SK-N-SH (cell line): ENCODE measurements around the gene PRX. TPM values are rescaled to one million over a fixed set of nuclear protein-coding genes. Genes with fewer than 3 reads are reported as not detected.

Source experiments
- CTCF ChIA-PET: fragments of 300-600, 350-600 bp; formaldehyde crosslinking; extraction: SDS; loops from one replicate; lab custom pipeline; 2021; lab: Yijun Ruan, JAX
- POLR2A ChIA-PET: fragments of 350-600 bp; sonication (Branson Sonifier 250); formaldehyde crosslinking; extraction: SDS; loops from one replicate; lab custom pipeline; 2020; ENCODE audit warnings: antibody characterized with exemption, inconsistent platforms; lab: Yijun Ruan, JAX
- DNase-seq: peaks from one replicate; pipeline ENCODE4 v3.0.0; 2012
- H2AFZ ChIP-seq: fragments of 200-600 bp; sonication (generic); 2 replicates; pipeline ENCODE4 v1.8.1; 2016; ENCODE audit warnings: antibody characterized with exemption, mild to moderate bottlenecking, low read depth
- H3F3A ChIP-seq: fragments of 200-600 bp; sonication (generic); replicated peaks from 2 replicates; pipeline ENCODE3; 2016; ENCODE audit warnings: antibody characterized with exemption, mild to moderate bottlenecking; ENCODE audit not compliant: insufficient read depth
- H3K27ac ChIP-seq, 2 experiments: fragments of 200-500 bp in 1 of 2; fragments of 200-600 bp in 1 of 2; sonication (Bioruptor generic) in 1 of 2; sonication (generic), shearing (Covaris generic) in 1 of 2; 2 replicates each; pipeline versions ENCODE4 v1.5.1 to v1.6.1; 2014 to 2016; ENCODE audit warnings: low read depth in 2 of 2, inconsistent platforms in 1 of 2, low read length in 1 of 2, mild to moderate bottlenecking in 1 of 2, mixed read lengths in 1 of 2
- H3K27me3 ChIP-seq: fragments of 200-600 bp; sonication (generic), shearing (Covaris generic); 2 replicates; pipeline ENCODE4 v1.6.1; 2016; ENCODE audit warnings: mixed run types; ENCODE audit not compliant: insufficient read depth
- H3K36me3 ChIP-seq, 2 experiments: fragments of 200-500 bp in 1 of 2; fragments of 200-600 bp in 1 of 2; sonication (Bioruptor generic) in 1 of 2; sonication (generic) in 1 of 2; replicated peaks in 1 of 2; 2 replicates each; pipeline versions ENCODE3 to v1.5.1; 2014 to 2016; ENCODE audit warnings: low read length in 1 of 2, mild to moderate bottlenecking in 1 of 2; ENCODE audit not compliant: insufficient read depth in 2 of 2, control insufficient read depth in 1 of 2
- H3K4me1 ChIP-seq, 2 experiments: fragments of 200-500 bp in 1 of 2; fragments of 200-600 bp in 1 of 2; sonication (Bioruptor generic) in 1 of 2; sonication (generic), shearing (Covaris generic) in 1 of 2; 2 replicates each; pipeline versions ENCODE4 v1.5.1 to v1.6.1; 2014 to 2016; ENCODE audit warnings: low read depth in 1 of 2, low read length in 1 of 2, mixed run types in 1 of 2; ENCODE audit not compliant: insufficient read depth in 2 of 2, control insufficient read depth in 1 of 2
- H3K4me2 ChIP-seq: fragments of 200-600 bp; sonication (generic), shearing (Covaris generic); 2 replicates; pipeline ENCODE4 v1.6.1; 2017; ENCODE audit warnings: mixed run types
- H3K4me3 ChIP-seq, 2 experiments: fragments of 200-500 bp in 1 of 2; fragments of 200-600 bp in 1 of 2; sonication (Bioruptor generic) in 1 of 2; sonication (generic), shearing (Covaris generic) in 1 of 2; 2 replicates each; pipeline versions ENCODE4 v1.5.1 to v1.8.1; 2014 to 2016; ENCODE audit warnings: low read depth in 2 of 2, inconsistent platforms in 1 of 2, low read length in 1 of 2, mild to moderate bottlenecking in 1 of 2, mixed read lengths in 1 of 2, moderate library complexity in 1 of 2
- H3K79me2 ChIP-seq: fragments of 200-600 bp; sonication (generic); 2 replicates; pipeline ENCODE4 v1.8.1; 2017; ENCODE audit warnings: mild to moderate bottlenecking; ENCODE audit not compliant: insufficient read depth
- H3K9ac ChIP-seq: fragments of 200-600 bp; sonication (generic); 2 replicates; pipeline ENCODE4 v1.6.1; 2017; ENCODE audit warnings: mixed run types
- H3K9me2 ChIP-seq: fragments of 200-600 bp; sonication (generic); 2 replicates; pipeline ENCODE4 v1.6.1; 2017; ENCODE audit warnings: mixed run types
- H3K9me3 ChIP-seq: fragments of 200-600 bp; sonication (generic); 2 replicates; pipeline ENCODE4 v1.6.1; 2017; ENCODE audit warnings: mixed run types, mild to moderate bottlenecking, moderate library complexity
- H4K20me1 ChIP-seq: fragments of 200-600 bp; sonication (generic); 2 replicates; pipeline ENCODE4 v1.6.1; 2017; ENCODE audit warnings: mild to moderate bottlenecking, mixed run types; ENCODE audit not compliant: insufficient read depth
- CHD2 ChIP-seq: fragments of 150-350 bp; IDR thresholded peaks from 2 replicates; pipeline ENCODE4 v1.6.1; 2018; ENCODE audit warnings: low read length; ENCODE audit not compliant: partially characterized antibody
- EZH2phosphoT487 ChIP-seq: fragments of 200-600 bp; sonication (generic); IDR thresholded peaks from 2 replicates; pipeline ENCODE4 v1.6.1; 2017; ENCODE audit warnings: low read depth, mixed run types, mild to moderate bottlenecking, antibody characterized with exemption, moderate library complexity, borderline replicate concordance
- FOXJ3 ChIP-seq: sonication (generic); formaldehyde crosslinking; IDR thresholded peaks from 2 replicates; pipeline ENCODE4 v1.5.1; 2020; ENCODE audit warnings: mild to moderate bottlenecking, missing genetic modification reagents
- GABPA ChIP-seq: IDR thresholded peaks from 2 replicates; pipeline ENCODE4 v1.4.0; 2012; ENCODE audit warnings: low read depth, mild to moderate bottlenecking
- RAD21 ChIP-seq: IDR thresholded peaks from 2 replicates; pipeline ENCODE4 v1.6.1; 2012; ENCODE audit warnings: mild to moderate bottlenecking, low read length
- RCOR1 ChIP-seq: fragments of 150-350 bp; IDR thresholded peaks from 2 replicates; pipeline ENCODE4 v1.6.1; 2017; ENCODE audit warnings: antibody characterized with exemption, low read length
- RXRA ChIP-seq: IDR thresholded peaks from 2 replicates; pipeline ENCODE4 v1.4.0; 2012; ENCODE audit warnings: low read depth, mild to moderate bottlenecking, borderline replicate concordance
- TCF12 ChIP-seq: IDR thresholded peaks from 2 replicates; pipeline ENCODE4 v1.4.0; 2012
- TEAD4 ChIP-seq: IDR thresholded peaks from 2 replicates; pipeline ENCODE4 v1.4.0; 2012; ENCODE audit warnings: mild to moderate bottlenecking, borderline replicate concordance; ENCODE audit not compliant: insufficient read depth
- YY1 ChIP-seq: IDR thresholded peaks from 2 replicates; pipeline ENCODE4 v1.4.0; 2012; ENCODE audit warnings: low read depth, mild to moderate bottlenecking
- WGBS: methylation state at CpG from one replicate; pipeline ENCODE4 v1.1.6; 2017; ENCODE audit warnings: low lambda C conversion rate; 5-methylcytosine and 5-hydroxymethylcytosine counted together
- polyA plus RNA-seq, 3 experiments: library from polyadenylated mRNA; depleted of rRNA; stranded (reverse); fragments of >200 nt; gene quantifications; 2 replicates each; pipeline ENCODE4 v1.2.3, GENCODE V29; 2012
- TF ChIP-seq, protein P1 (sequence below): fragments of 200-600 bp; sonication (generic); IDR thresholded peaks from 2 replicates; pipeline ENCODE4 v1.6.1; 2017; ENCODE audit warnings: antibody characterized with exemption, mild to moderate bottlenecking, moderate library complexity
- TF ChIP-seq, protein P2 (sequence below): IDR thresholded peaks from 2 replicates; pipeline ENCODE4 v1.4.0; 2012; ENCODE audit warnings: low read depth
- TF ChIP-seq, protein P3 (sequence below): fragments of 150-350 bp; IDR thresholded peaks from 2 replicates; pipeline ENCODE4 v1.6.1; 2016; ENCODE audit warnings: mild to moderate bottlenecking, low read depth, low read length
- TF ChIP-seq, protein P4 (sequence below): IDR thresholded peaks from 2 replicates; pipeline ENCODE4; 2012
- TF ChIP-seq, protein P5 (sequence below): IDR thresholded peaks from 2 replicates; pipeline ENCODE4 v1.4.0; 2012; ENCODE audit warnings: low read depth, borderline replicate concordance

The PRX gene
- polyA plus RNA-seq, 1 of the 3 experiments (the other 2 are of a cell fraction): 2.2 TPM

DNA sequence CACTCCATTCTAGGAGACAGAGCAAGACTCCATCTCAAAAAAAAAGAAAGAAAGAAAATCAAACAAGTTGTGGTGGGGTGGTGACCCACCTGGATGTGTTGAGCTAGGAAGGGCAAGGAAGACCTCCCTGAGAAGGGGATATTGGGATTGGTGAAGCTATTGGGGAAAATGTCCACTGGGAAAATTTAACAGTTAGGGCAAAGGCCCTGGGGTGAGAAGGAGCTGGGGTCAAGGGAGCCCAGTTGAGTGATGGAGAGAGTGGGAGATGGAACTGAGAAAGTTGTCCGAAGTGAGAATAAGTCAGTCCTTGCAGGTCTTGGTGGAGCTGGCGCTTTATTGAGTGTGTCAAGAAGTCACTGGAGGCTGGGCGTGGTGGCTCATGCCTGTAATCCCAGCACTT is 25.1 kb upstream of the PRX start:
- ChIA-PET POLR2A (interaction anchor here (1.0 kb wide), 1 partner anchor 18 kb away, joined by 4 read pairs; no protein-coding TSS in a partner anchor), CTCF (interaction anchor here (0.7 kb wide), 1 partner anchor 163 kb away, joined by 3 read pairs; the partner anchor contains the start of gene LTBP4)
- H3K9me3 ChIP-seq: no peaks in the 10 kb centered on the region
- no peak overlapping the region for H3K9ac ChIP-seq
- no peak overlapping the region for H2AFZ ChIP-seq
- no peak overlapping the region for H3K4me3 ChIP-seq
- H3K27me3 ChIP-seq: no peaks in the 10 kb centered on the region
- TF ChIP-seq EZH2phosphoT487: no peak
- TF ChIP-seq RXRA: no peak
- TF ChIP-seq, protein P1, sequence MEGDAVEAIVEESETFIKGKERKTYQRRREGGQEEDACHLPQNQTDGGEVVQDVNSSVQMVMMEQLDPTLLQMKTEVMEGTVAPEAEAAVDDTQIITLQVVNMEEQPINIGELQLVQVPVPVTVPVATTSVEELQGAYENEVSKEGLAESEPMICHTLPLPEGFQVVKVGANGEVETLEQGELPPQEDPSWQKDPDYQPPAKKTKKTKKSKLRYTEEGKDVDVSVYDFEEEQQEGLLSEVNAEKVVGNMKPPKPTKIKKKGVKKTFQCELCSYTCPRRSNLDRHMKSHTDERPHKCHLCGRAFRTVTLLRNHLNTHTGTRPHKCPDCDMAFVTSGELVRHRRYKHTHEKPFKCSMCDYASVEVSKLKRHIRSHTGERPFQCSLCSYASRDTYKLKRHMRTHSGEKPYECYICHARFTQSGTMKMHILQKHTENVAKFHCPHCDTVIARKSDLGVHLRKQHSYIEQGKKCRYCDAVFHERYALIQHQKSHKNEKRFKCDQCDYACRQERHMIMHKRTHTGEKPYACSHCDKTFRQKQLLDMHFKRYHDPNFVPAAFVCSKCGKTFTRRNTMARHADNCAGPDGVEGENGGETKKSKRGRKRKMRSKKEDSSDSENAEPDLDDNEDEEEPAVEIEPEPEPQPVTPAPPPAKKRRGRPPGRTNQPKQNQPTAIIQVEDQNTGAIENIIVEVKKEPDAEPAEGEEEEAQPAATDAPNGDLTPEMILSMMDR: no peak
- TF ChIP-seq FOXJ3 (CRISPR knock-in tag): no peak
- TF ChIP-seq, protein P2, sequence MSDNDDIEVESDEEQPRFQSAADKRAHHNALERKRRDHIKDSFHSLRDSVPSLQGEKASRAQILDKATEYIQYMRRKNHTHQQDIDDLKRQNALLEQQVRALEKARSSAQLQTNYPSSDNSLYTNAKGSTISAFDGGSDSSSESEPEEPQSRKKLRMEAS: no peak
- TF ChIP-seq, all 33 proteins: peak for 0
- no peak for DNase-seq
- no peaks in the 10 kb centered on the region for H3K9me2 ChIP-seq
- peaks cover 8 to 9% of the 10 kb centered on the region in 2 experiments; a peak in 3 of 4 replicates for H3K4me1 ChIP-seq
- WGBS: 93% methylated on average over 3 of the region's 3 CpGs
- H3K79me2 ChIP-seq: peaks cover 35% of the 10 kb centered on the region
- peaks cover 32% of the 10 kb centered on the region for H4K20me1 ChIP-seq
- H3K27ac ChIP-seq: no peak overlapping the region
- peaks cover 21 to 26% of the 10 kb centered on the region in 2 experiments for H3K36me3 ChIP-seq
- H3F3A ChIP-seq: peaks cover 33% of the 10 kb centered on the region
- H3K4me2 ChIP-seq: no peak overlapping the region

DNA sequence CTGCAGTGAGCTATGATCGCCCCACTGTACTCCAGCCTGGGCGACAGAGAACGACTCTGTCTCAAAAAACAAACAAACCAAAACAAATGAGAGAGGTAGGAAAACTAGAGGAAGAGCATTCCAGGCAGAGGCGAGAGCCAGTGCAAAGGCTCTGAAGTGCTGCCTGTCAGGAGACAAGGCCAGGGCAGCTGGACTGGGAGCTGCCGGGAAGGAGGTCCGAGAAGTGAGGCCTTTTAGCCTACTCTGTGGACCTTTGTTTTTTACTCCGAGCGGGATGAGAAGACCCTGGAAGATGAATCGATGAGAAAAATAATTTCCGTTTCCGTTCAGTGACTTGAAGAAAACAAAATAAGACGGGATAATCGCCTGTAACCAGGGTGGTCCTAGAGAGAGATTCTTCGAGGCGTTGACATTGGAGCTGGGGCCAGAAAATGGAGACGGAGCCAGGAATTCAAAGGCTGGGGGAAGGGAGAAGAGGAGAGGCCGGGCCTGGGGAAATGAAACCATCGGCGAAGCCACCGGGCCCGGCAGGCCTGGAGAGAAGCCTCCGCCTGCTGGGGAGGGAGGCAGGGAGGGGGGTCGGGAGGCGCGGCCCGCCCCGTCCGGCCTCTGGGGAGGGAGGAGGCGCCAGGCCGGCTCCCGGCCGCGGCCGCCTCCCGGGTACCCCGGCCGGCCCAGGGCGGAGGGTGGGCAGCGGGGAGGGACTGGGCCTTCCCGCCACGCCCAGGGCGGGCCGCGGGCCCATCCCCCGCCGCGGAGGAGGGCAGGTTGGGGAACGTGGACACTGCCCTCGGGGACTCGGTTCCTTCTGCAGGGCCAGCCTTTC is 20.4 kb upstream of the PRX start:
- 8% methylated on average over 37 of the region's 50 CpGs for WGBS
- 0 out of 2 replicates have a peak, but pooled peaks cover 5% of the 10 kb centered on the region for H3K79me2 ChIP-seq
- H3K9ac ChIP-seq: peak overlapping the region; percentile 90
- DNase-seq: peak; percentile 95
- H3K4me1 ChIP-seq: peaks cover 5 to 11% of the 10 kb centered on the region in 2 experiments; a peak in 3 of 4 replicates
- POLR2A ChIA-PET: interaction anchor here (1.6 kb wide), 1 partner anchor 9 kb away, joined by 7 read pairs; no protein-coding TSS in a partner anchor
- H3K27me3 ChIP-seq: no peaks in the 10 kb centered on the region
- H3K4me3 ChIP-seq: peak overlapping the region; percentile 30 to 67
- no peaks in the 10 kb centered on the region for H3K9me3 ChIP-seq
- H3K4me2 ChIP-seq: peak overlapping the region; percentile 87
- CTCF ChIA-PET: interaction anchor here (0.9 to 1.8 kb wide), 6 partner anchors 9 to 201 kb away, joined by 3 to 6 read pairs (median 4); no protein-coding TSS in a partner anchor
- peak overlapping the region; percentile 96 for H2AFZ ChIP-seq
- no peaks in the 10 kb centered on the region for H4K20me1 ChIP-seq
- peaks cover 30% of the 10 kb centered on the region for H3F3A ChIP-seq
- H3K27ac ChIP-seq: peak overlapping the region; percentile 84 to 96
- H3K36me3 ChIP-seq: no peaks in the 10 kb centered on the region
- no peaks in the 10 kb centered on the region for H3K9me2 ChIP-seq
- TF ChIP-seq, protein P3, sequence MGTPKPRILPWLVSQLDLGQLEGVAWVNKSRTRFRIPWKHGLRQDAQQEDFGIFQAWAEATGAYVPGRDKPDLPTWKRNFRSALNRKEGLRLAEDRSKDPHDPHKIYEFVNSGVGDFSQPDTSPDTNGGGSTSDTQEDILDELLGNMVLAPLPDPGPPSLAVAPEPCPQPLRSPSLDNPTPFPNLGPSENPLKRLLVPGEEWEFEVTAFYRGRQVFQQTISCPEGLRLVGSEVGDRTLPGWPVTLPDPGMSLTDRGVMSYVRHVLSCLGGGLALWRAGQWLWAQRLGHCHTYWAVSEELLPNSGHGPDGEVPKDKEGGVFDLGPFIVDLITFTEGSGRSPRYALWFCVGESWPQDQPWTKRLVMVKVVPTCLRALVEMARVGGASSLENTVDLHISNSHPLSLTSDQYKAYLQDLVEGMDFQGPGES: no peak
- no peak for TF ChIP-seq RCOR1
- TF ChIP-seq EZH2phosphoT487: no peak
- peak; percentile 88 for TF ChIP-seq CHD2
- TF ChIP-seq, protein P4, sequence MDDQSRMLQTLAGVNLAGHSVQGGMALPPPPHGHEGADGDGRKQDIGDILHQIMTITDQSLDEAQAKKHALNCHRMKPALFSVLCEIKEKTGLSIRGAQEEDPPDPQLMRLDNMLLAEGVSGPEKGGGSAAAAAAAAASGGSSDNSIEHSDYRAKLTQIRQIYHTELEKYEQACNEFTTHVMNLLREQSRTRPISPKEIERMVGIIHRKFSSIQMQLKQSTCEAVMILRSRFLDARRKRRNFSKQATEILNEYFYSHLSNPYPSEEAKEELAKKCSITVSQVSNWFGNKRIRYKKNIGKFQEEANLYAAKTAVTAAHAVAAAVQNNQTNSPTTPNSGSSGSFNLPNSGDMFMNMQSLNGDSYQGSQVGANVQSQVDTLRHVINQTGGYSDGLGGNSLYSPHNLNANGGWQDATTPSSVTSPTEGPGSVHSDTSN: 0 out of 2 replicates have a peak, but pooled peaks have one; percentile 2
- TF ChIP-seq GABPA: no peak; the same call in 1 of the 2 replicates
- TF ChIP-seq TCF12: no peak; the same call in 1 of the 2 replicates
- TF ChIP-seq YY1: peak; percentile 69; the same call in 1 of the 2 replicates
- TF ChIP-seq, protein P5, sequence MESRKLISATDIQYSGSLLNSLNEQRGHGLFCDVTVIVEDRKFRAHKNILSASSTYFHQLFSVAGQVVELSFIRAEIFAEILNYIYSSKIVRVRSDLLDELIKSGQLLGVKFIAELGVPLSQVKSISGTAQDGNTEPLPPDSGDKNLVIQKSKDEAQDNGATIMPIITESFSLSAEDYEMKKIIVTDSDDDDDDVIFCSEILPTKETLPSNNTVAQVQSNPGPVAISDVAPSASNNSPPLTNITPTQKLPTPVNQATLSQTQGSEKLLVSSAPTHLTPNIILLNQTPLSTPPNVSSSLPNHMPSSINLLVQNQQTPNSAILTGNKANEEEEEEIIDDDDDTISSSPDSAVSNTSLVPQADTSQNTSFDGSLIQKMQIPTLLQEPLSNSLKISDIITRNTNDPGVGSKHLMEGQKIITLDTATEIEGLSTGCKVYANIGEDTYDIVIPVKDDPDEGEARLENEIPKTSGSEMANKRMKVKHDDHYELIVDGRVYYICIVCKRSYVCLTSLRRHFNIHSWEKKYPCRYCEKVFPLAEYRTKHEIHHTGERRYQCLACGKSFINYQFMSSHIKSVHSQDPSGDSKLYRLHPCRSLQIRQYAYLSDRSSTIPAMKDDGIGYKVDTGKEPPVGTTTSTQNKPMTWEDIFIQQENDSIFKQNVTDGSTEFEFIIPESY: no peak
- TF ChIP-seq, protein P1: no peak
- TF ChIP-seq TEAD4: peak; percentile 42; the same call in 1 of the 2 replicates
- no peak; the same call in 1 of the 2 replicates for TF ChIP-seq RAD21
